ENCODE data around the gene PRRT1B. TPM values are rescaled to one million over a fixed set of nuclear protein-coding genes. Genes with fewer than 3 reads are reported as not detected.

Gene PRRT1B
- total RNA-seq, 2 experiments from 2014 or later = not detected

DNA sequence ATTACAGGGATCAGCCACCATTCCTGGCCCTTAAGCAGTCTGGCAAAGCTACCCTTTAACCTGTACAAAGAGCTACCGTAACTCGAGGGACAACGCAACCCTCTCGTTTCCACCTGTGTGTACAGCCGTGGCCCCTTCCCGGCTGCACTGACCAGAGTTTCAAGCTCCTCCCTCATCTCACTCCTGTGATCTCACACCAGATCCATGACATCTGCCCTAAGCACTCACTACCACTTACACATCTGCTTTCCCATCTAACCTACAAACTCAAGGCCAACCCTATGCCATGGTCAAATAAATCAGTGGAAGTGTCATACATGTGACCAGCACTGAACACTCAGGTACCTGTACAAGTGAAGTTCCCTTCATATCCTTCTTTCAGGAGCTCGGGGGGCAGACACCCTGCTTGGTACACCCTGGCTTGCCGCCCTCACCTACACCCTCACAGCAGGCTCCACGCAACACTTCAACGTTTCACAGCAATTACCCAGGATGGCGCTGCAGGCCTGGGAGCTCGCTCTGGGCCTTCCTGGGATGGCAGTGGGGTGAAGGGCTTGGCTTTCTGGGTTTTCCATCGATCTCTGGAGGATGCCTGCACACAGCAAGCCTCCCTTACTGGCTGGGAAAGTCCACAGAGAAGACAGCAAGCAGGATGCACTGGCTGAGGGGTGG lies 61.7 kb downstream of the PRRT1B start:
- Mint-ChIP-seq H3K9me3 (no peaks in the 10 kb centered on the region), H3K36me3 (ENCODE audit: low read depth) (peaks cover 88% of the 10 kb centered on the region), H3K27me3 (no peaks in the 10 kb centered on the region), H3K27ac (no peak overlapping the region), H3K4me3 (no peak overlapping the region), H3K4me1 (ENCODE audit: low read depth) (no peaks in the 10 kb centered on the region)
- intact Hi-C loops (cut with DNase I, micrococcal nuclease) = no loop called here
- ChIA-PET CTCF (interaction anchor here (1.2 kb wide), 1 partner anchor 16 kb away, joined by 3 read pairs; no protein-coding TSS in a partner anchor), POLR2A (no interaction called here)
- no peak for DNase-seq
- Histone ChIP-seq H3K9me3 (ENCODE audit: control insufficient read depth in 1 of 2, insufficient read depth in 1 of 2, low read length in 2 of 2) (no peaks in the 10 kb centered on the region), H3K27me3 (ENCODE audit: control insufficient read depth in 1 of 2, insufficient read depth in 2 of 2, low read length in 2 of 2) (no peaks in the 10 kb centered on the region), H3K4me3 (ENCODE audit: low read length) (no peak overlapping the region), H3K27ac (ENCODE audit: low read depth in 1 of 2, low read length in 2 of 2) (no peak overlapping the region), H3K4me1 (ENCODE audit: insufficient read depth, low read length) (peaks cover 3% of the 10 kb centered on the region), H3K36me3 (ENCODE audit: insufficient read depth, low read length) (peaks cover 81% of the 10 kb centered on the region)
- no peak for ATAC-seq (ENCODE audit: poor library complexity)
- TF ChIP-seq, protein P1, sequence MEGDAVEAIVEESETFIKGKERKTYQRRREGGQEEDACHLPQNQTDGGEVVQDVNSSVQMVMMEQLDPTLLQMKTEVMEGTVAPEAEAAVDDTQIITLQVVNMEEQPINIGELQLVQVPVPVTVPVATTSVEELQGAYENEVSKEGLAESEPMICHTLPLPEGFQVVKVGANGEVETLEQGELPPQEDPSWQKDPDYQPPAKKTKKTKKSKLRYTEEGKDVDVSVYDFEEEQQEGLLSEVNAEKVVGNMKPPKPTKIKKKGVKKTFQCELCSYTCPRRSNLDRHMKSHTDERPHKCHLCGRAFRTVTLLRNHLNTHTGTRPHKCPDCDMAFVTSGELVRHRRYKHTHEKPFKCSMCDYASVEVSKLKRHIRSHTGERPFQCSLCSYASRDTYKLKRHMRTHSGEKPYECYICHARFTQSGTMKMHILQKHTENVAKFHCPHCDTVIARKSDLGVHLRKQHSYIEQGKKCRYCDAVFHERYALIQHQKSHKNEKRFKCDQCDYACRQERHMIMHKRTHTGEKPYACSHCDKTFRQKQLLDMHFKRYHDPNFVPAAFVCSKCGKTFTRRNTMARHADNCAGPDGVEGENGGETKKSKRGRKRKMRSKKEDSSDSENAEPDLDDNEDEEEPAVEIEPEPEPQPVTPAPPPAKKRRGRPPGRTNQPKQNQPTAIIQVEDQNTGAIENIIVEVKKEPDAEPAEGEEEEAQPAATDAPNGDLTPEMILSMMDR (IDR thresholded peaks at IDR 0.05) = no peak

DNA sequence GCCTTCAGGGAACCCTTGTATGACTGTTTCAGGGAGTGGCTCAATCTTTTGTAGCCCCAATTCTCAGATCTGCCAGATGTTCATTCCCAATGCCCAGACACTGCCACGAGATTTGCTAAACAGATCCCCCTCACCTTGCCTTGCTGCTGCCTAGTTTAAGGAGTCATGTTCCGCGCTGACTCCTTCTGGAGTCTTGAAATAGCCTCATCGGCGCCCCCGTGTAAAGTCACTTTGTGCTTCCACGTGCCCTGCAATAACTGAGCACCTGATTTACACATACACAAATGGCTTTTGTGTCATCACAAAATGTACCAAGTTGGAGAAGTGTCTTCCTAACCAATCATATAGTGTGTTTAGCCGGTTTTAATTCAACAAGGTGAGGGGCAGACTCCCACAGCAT lies 62.3 kb downstream of the PRRT1B start:
- DNase-seq (no peak), ATAC-seq (ENCODE audit: poor library complexity) (no peak)
- Histone ChIP-seq H3K4me3 (ENCODE audit: low read length) (no peak overlapping the region), H3K27me3 (ENCODE audit: control insufficient read depth in 1 of 2, insufficient read depth in 2 of 2, low read length in 2 of 2) (no peaks in the 10 kb centered on the region), H3K27ac (ENCODE audit: low read depth in 1 of 2, low read length in 2 of 2) (no peak overlapping the region), H3K4me1 (ENCODE audit: insufficient read depth, low read length) (peaks cover 3% of the 10 kb centered on the region), H3K36me3 (ENCODE audit: insufficient read depth, low read length) (peaks cover 81% of the 10 kb centered on the region), H3K9me3 (ENCODE audit: control insufficient read depth in 1 of 2, insufficient read depth in 1 of 2, low read length in 2 of 2) (no peaks in the 10 kb centered on the region)
- intact Hi-C loops (cut with DNase I, micrococcal nuclease) = no loop called here
- POLR2A ChIA-PET = no interaction called here
- TF ChIP-seq, protein P1 (IDR thresholded peaks at IDR 0.05) = no peak
- Mint-ChIP-seq H3K4me3 (no peak overlapping the region), H3K4me1 (ENCODE audit: low read depth) (no peaks in the 10 kb centered on the region), H3K9me3 (no peaks in the 10 kb centered on the region), H3K36me3 (ENCODE audit: low read depth) (peaks cover 87% of the 10 kb centered on the region), H3K27me3 (no peaks in the 10 kb centered on the region), H3K27ac (no peak overlapping the region)
- CTCF ChIA-PET = no interaction called here

DNA sequence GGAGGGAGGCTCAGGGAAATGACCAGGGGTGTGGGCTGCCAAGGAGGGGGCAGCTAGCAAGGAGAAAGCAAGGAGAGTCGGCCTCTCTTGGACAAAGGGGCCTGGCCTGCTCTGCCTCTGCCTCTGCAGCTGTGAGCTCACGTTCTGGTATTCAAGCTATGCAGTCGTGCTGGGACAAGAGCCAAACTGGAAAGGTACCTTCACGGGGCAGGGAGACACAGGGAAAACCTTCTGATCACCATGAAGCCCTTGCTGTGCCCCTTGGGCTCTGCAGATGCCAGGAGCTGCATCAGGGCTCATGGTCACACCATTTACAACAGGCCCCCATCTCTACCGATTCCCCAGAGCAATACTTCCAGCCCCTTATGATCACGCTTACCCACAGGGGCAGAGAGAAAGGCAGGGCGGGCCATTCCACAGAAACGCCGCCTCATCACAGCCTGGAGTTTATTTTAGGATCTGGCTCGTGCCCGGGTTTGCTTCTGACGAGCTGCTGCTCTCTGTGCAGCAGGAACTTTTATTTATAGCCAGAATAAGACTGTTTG lies 63.2 kb downstream of the PRRT1B start:
- peaks cover 81% of the 10 kb centered on the region for H3K36me3 ChIP-seq (ENCODE audit: insufficient read depth, low read length)
- no peak overlapping the region for H3K27ac Mint-ChIP-seq
- TF ChIP-seq, protein P1 (IDR thresholded peaks at IDR 0.05) = no peak
- H3K9me3 Mint-ChIP-seq = no peaks in the 10 kb centered on the region
- H3K4me1 Mint-ChIP-seq (ENCODE audit: low read depth) = no peaks in the 10 kb centered on the region
- peaks cover 87% of the 10 kb centered on the region for H3K36me3 Mint-ChIP-seq (ENCODE audit: low read depth)
- peaks cover 3% of the 10 kb centered on the region for H3K4me1 ChIP-seq (ENCODE audit: insufficient read depth, low read length)
- H3K4me3 Mint-ChIP-seq = no peak overlapping the region
- H3K27ac ChIP-seq (ENCODE audit: low read depth in 1 of 2, low read length in 2 of 2) = no peak overlapping the region
- H3K27me3 ChIP-seq (ENCODE audit: control insufficient read depth in 1 of 2, insufficient read depth in 2 of 2, low read length in 2 of 2) = no peaks in the 10 kb centered on the region
- no peak overlapping the region for H3K4me3 ChIP-seq (ENCODE audit: low read length)
- POLR2A ChIA-PET = no interaction called here
- CTCF ChIA-PET = interaction anchor here (0.9 kb wide), 1 partner anchor 17 kb away, joined by 3 read pairs; no protein-coding TSS in a partner anchor
- intact Hi-C loops (cut with DNase I, micrococcal nuclease) = no loop called here
- no peaks in the 10 kb centered on the region for H3K9me3 ChIP-seq (ENCODE audit: control insufficient read depth in 1 of 2, insufficient read depth in 1 of 2, low read length in 2 of 2)
- DNase-seq (no peak), ATAC-seq (ENCODE audit: poor library complexity) (no peak)
- no peaks in the 10 kb centered on the region for H3K27me3 Mint-ChIP-seq

Other genes with a start within 250 kb of the PRRT1B start
- gene PRRC2B, start 151.4 kb upstream of the PRRT1B start, total RNA-seq = 100 to 1,000 TPM; 256 to 268 TPM
- 10 to 100 TPM; 50.1 to 50.5 TPM for gene POMT1, start 42.6 kb upstream of the PRRT1B start, total RNA-seq
- gene UCK1, start 14.3 kb upstream of the PRRT1B start, total RNA-seq = 10 to 100 TPM; 22.1 to 22.5 TPM
- 100 to 1,000 TPM; 130 to 134 TPM for gene RAPGEF1, start 194.6 kb downstream of the PRRT1B start, total RNA-seq

Data from CD4-positive, alpha-beta T cell (primary cell).